Erythroblast (primary cell): Measurements from ENCODE around the gene ZNF385C.
"Not testable (repeated sequence)": the region's sequence is repeated elsewhere in the genome, so short reads cannot be mapped to it uniquely, and the experiment has no call there.

Source experiments
- DNase-seq, 2 experiments: peaks; one replicate each; lab custom pipeline; 2025; lab: John Stamatoyannopoulos, UW
- GATA1 ChIP-seq: IDR thresholded peaks from 2 replicates; pipeline ENCODE4 v1.6.1; 2011; ENCODE audit warnings: low read depth, mild to moderate bottlenecking, control low read depth, low read length, moderate library complexity
- POLR2A ChIP-seq: IDR thresholded peaks from 2 replicates; pipeline ENCODE4 v1.6.1; 2011; ENCODE audit warnings: mild to moderate bottlenecking, low read length

Gene ZNF385C

GRCh38 chr17:42097691-42098631 is at the start of gene ZNF385C:
TSS of gene ZNF385C (minus strand) at chr17:42098473. CDS start at chr17:42063056, 35,417 bp downstream.
- TF ChIP-seq POLR2A (no peak), GATA1 (no peak)
- DNase-seq = no peak

- DNase-seq = no peak
- TF ChIP-seq POLR2A (no peak), GATA1 (no peak)
These were observed 48.8 kb upstream of the ZNF385C start for GRCh38 chr17:42146911-42147607.

- DNase-seq = not testable (repeated sequence)
These were observed 44.9 kb upstream of the ZNF385C start for GRCh38 chr17:42143138-42143537.

GRCh38 chr17:42142371-42142896 is 44.2 kb upstream of the ZNF385C start:
- TF ChIP-seq POLR2A = no peak
- no peak for TF ChIP-seq GATA1
- DNase-seq = no peak

GRCh38 chr17:42141382-42141781 is 43.1 kb upstream of the ZNF385C start:
- DNase-seq = no peak
- no peak for TF ChIP-seq POLR2A

- not testable (repeated sequence) for DNase-seq
These were observed 42.4 kb upstream of the ZNF385C start for GRCh38 chr17:42140690-42141089.

GRCh38 chr17:42138749-42139492 is 40.6 kb upstream of the ZNF385C start:
- DNase-seq = no peak
- TF ChIP-seq GATA1 (no peak), POLR2A (no peak)

GRCh38 chr17:42136654-42137051 is 38.4 kb upstream of the ZNF385C start:
- TF ChIP-seq GATA1 (no peak), POLR2A (no peak)
- DNase-seq = no peak

GRCh38 chr17:42135664-42136653 is 37.7 kb upstream of the ZNF385C start:
- peak; percentile 21 to 28 for DNase-seq
- TF ChIP-seq GATA1 (no peak), POLR2A (no peak)

GRCh38 chr17:42135151-42135550 is 36.9 kb upstream of the ZNF385C start:
- DNase-seq = no peak
- TF ChIP-seq GATA1 (no peak), POLR2A (no peak)

GRCh38 chr17:42133461-42134041 is 35.3 kb upstream of the ZNF385C start:
- TF ChIP-seq POLR2A (no peak), GATA1 (no peak)

GRCh38 chr17:42132941-42133340 is 34.7 kb upstream of the ZNF385C start:
- DNase-seq = peak in 1 of 2 experiments; percentile 28
- TF ChIP-seq GATA1 = no peak
- no peak for TF ChIP-seq POLR2A

More at GRCh38 chr17:42133461-42134041, 35.3 kb upstream of the ZNF385C start:
- peak in 1 of 2 experiments; percentile 43 for DNase-seq

GRCh38 chr17:42131981-42132432 is 33.7 kb upstream of the ZNF385C start:
- DNase-seq = no peak
- TF ChIP-seq GATA1 (no peak), POLR2A (no peak)
